Stimulated activated CD4-positive, alpha-beta T cell treated with anti-CD3 and anti-CD28 coated beads, Interleukin-2, amount 100 ng/mL, for 24 hours (primary cell): ENCODE data around the gene SMKR1.
"Not testable (repeated sequence)": the region's sequence is repeated elsewhere in the genome, so short reads cannot be mapped to it uniquely, and the experiment has no call there.

Experiments used
- DNase-seq, 2 donors: peaks; one replicate each; pipeline ENCODE4 v3.0.0-alpha.2; 2020

The SMKR1 gene

GRCh38 chr7:129501760-129502707 lies at the start of gene SMKR1:
SMKR1 (plus strand) TSS chr7:129502531; CDS start chr7:129502825, 294 bp downstream.
- peak; percentile 90 to 91 for DNase-seq

DNA sequence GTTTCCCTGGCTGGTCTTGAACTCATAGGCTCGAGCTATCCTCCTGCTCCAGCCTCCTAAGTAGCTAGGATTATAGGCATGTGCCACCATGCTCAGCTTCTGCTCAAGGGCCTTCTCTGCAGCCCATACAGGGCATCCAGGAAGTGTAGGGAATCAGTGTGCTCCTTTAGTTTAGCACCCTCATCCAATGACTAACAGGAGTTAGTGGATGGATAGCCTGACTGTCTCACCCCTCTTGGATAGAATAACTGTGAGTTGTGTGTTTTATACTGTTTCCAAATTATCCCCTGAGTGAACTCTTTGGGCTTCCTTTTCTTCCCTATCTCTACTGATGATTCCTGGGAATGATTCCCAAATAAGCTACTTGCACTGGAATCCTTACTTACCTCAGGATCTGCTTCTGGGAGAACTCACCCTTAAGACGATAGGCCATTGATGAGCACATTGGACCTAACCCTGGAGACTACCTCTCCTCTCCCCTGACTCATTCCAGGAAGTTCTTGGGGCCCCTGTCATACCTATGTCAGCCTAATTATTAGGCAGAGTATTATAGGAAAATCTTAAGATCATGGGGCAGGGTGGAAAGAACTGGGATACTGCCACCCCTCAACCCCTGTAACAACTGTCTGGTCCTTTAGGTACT lies 49.6 kb upstream of the SMKR1 start:
- no peak for DNase-seq

DNA sequence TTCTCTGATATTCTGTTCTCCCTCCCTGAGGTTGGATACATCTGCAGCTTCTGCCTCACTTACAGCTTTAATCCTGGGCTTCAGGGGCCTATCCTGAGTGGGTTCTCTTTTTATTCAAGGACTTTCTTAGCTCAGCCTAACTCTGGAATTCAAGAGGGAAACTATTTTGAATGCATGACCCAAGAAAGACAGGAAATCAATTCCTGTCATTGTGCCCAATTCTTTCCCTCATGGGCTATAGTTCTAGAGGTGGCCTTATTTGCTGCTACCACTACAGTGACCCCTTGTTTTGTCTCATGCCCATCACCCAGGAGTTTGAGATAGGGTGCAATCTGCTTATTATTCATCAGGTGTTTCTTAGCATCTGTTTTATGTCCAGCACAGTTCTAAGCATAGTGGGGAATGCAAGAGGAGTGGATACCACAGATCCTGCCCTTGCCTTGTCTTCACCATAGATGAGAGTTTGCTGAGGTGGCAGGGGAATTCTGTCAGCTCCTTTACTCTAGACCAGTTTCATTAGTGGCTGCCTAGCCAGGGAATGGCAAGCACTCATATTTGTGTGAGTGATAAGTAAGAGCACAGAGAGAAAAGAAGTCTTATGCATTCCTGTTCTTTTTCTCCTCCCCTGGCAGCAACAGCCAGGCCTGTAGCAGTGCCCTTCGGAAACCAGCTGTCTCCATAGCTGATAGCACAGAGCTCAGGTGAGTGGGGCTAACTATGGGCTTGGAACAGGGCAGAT lies 48.7 kb upstream of the SMKR1 start:
- no peak for DNase-seq

DNA sequence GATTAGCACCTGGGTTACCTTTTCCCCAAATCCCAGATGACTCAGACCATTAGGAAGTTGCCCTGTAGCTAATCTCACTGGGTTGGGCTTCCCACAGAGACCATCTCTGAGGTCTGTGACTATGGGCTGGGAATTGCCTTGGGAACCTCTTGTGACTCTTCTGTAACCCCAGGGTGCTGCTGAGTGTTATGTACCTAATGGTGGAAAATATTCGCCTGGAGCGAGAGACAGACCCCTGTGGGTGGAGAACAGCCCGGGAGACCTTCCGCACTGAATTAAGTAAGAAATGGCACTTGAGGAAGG lies 48.1 kb upstream of the SMKR1 start:
- no peak for DNase-seq

DNA sequence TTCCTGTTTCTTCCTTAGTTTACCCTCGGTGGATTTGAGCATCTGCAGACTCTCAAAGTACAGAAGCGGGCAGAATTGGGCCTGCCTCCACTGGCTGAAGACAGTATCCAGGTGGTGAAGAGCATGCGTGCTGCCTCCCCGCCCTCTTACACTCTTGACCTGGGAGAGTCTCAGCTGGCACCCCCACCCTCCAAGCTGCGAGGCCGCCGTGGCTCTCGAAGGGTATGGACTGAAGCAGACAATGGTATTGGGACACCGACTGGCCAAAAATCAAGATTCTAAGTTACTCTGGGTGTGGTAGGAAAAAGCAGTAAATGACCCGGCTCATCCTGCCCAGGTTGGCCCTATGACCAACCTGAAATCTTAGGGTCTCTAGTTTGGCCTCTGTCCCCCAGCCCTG lies 45.9 kb upstream of the SMKR1 start:
- no peak for DNase-seq

GRCh38 chr7:129457101-129457500 lies 45.2 kb upstream of the SMKR1 start:
- no peak for DNase-seq

GRCh38 chr7:129458171-129458570 lies 44.2 kb upstream of the SMKR1 start:
- DNase-seq = no peak

GRCh38 chr7:129461809-129462208 lies 40.5 kb upstream of the SMKR1 start:
- no peak for DNase-seq

DNA sequence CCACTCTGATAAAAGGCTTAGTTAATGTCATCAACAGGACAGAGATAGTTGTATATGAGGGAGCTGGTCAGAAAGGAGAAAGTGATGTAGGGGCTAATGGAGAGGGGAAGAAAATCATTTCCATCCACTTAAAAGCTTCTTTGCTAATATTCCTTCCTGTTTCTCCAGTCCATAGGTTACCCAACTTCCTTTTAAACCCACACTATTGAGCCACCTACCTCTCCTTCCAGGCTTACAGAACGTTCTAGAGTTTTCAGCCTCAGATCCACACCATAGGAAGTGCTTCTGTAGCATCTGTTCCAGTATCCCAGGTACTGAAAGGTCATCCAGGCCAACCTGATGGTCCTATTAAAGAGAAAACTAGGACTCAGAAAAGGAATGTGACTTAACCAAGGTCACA lies 39.9 kb upstream of the SMKR1 start:
- DNase-seq = no peak

GRCh38 chr7:129464194-129464593 lies 38.1 kb upstream of the SMKR1 start:
- no peak for DNase-seq

DNA sequence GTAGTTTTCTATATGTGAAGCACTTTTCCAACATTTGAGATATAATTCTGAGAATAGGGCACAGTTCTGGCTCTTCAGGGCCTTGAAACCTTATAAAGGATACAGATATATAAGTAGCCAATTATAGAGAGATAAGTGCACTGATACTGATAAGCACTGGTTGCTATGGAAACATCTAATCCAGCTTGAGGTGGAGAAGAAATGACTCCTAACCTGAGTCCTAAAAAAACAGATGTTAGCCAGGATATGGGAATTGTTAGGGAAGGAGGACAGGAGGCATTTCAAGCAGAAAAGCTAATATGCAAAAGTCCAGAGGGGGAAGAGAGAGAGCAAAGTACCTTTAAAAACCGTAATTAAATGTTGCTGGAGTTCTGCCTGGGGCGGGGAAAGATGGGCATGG lies 37.3 kb upstream of the SMKR1 start:
- DNase-seq = no peak

DNA sequence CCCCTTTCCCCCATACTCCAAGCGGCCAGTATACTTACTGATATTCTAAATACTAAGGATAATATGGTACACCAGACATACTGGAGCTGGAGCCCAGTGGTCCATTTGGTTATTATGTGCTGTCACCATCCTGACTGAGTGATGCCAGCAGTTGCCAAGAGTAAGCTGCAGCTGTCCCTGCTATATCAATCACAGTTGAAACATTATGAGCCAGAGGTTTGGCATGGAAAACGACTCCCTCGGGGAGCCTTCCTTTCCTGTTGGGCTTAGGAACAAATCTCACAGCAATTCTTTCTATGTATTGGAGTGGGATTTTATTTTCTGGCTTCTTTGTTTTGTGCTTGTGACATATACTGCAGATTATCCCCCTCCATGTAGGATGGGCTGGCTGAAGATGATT lies 35.5 kb upstream of the SMKR1 start:
- no peak for DNase-seq

- no peak for DNase-seq
Measured at GRCh38 chr7:129468087-129468486, 34.2 kb upstream of the SMKR1 start.

DNA sequence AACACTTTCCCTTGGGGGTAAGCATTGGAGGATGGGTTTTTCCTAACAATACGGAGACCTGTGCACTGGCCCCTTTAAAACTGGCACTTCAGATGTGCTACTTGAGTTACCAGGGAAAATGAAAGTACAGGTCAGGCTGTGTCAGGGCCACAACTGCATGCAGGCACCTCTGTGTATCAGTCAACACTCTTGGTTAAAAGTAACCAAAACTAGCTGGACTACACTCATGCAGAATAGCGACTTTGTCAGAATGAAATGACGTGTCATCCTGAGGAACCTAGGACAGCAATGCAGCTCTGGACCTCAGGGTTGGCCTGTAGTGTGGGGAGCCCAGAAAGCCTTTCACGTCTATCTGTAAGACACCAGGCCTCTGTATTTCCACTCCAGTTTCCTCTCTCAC lies 33.8 kb upstream of the SMKR1 start:
- no peak for DNase-seq

GRCh38 chr7:129469930-129470329 lies 32.4 kb upstream of the SMKR1 start:
- no peak for DNase-seq

GRCh38 chr7:129470411-129470810 lies 31.9 kb upstream of the SMKR1 start:
- no peak for DNase-seq

- no peak for DNase-seq
Measured at GRCh38 chr7:129471402-129471827, 30.9 kb upstream of the SMKR1 start.

DNA sequence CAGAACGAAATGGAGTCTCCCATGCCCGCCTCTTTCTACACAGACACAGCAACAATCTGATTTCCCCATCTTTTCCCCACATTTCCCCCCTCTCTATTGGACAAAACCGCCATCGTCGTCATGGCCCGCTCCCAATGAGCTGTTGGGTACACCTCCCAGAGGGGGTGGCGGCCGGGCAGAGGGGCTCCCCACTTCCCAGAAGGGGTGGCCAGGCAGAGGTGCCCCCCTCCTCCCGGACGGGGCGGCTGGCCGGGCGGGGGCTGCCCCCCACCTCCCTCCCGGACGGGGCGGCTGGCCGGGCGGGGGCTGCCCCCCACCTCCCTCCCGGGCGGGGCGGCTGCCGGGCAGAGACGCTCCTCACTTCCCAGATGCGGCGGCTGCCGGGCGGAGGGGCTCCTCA lies 26.4 kb upstream of the SMKR1 start:
- not testable (repeated sequence) for DNase-seq

- DNase-seq = not testable (repeated sequence)
Measured at GRCh38 chr7:129476398-129476797, 25.9 kb upstream of the SMKR1 start.

GRCh38 chr7:129479831-129480230 lies 22.5 kb upstream of the SMKR1 start:
- DNase-seq = no peak

GRCh38 chr7:129480674-129481363 lies 21.5 kb upstream of the SMKR1 start:
- no peak for DNase-seq

- not testable (repeated sequence) for DNase-seq
Measured at GRCh38 chr7:129481376-129481775, 21.0 kb upstream of the SMKR1 start.

DNA sequence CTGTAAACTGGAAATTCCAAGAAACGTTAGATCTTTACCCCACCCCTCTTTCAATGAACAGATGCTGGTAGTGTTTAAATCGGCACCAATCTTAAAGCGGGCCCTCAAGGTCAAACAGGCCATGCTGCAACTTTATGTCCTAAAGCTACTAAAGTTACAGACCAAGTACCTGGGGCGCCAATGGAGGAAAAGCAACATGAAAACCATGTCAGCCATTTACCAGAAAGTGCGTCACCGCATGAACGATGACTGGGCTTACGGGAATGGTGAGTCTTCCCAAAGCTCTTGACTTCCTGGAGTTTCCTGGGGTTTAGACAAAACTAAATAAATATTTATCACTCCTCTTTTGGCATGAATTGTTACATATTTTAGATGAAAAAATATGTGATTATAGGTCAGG lies 19.6 kb upstream of the SMKR1 start:
- no peak for DNase-seq
